K562 (cell line): Measurements from ENCODE around the gene GUCA1A. TPM values are rescaled to one million over a fixed set of nuclear protein-coding genes. Genes with fewer than 3 reads are reported as not detected.

Experiments
- ATAC-seq: fragments of 200-7000 bp; cut with Tn5 transposase; 3 replicates; pipeline ENCODE4 v1.9.1; 2020; ENCODE audit warnings: moderate library complexity
- BruUV-seq: library from RNA; stranded (reverse); fragments of 400-500 nt; replicated peaks from 2 replicates; lab custom pipeline; 2021; lab: Mats Ljungman, UMichigan
- CTCF ChIA-PET: fragments of 300-600 bp; formaldehyde crosslinking; extraction: SDS; loops from one replicate; lab custom pipeline; 2021; ENCODE audit warnings: low intra/inter-chr PET ratio; lab: Yijun Ruan, JAX
- POLR2A ChIA-PET: fragments of 300-600, 350-650 bp; sonication (Branson Sonifier 250); formaldehyde crosslinking; extraction: SDS; loops from one replicate; lab custom pipeline; 2021; ENCODE audit warnings: antibody characterized with exemption, inconsistent platforms; lab: Yijun Ruan, JAX
- DNase-seq, 4 experiments: peaks; one replicate each; pipeline versions ENCODE4 v3.0.0 to v3.0.0-alpha.2; 2011 to 2018; ENCODE audit warnings: low spot score in 3 of 4, mixed read lengths in 3 of 4; ENCODE audit errors: extremely low read depth in 1 of 4
- FAIRE-seq: peaks from 2 replicates; lab custom pipeline; 2011; peaks lifted over from hg19 to GRCh38; lab: Jason Lieb, UNC
- H2AFZ ChIP-seq: 2 replicates; pipeline ENCODE4 v1.6.0; 2011; ENCODE audit warnings: low read depth, low read length, control low read depth, inconsistent platforms
- H3K27ac ChIP-seq: fragments of 200-600 bp; 3 replicates; pipeline ENCODE4 v1.8.0; 2011; ENCODE audit warnings: low read depth, mild to moderate bottlenecking, control low read depth, inconsistent platforms, low read length, moderate library complexity, mixed read lengths; ENCODE audit errors: extremely low read depth
- H3K27me3 ChIP-seq, 2 experiments: fragments of 300-600 bp in 1 of 2; 2 replicates in 1 of 2; 3 replicates in 1 of 2; pipeline versions ENCODE4 v1.6.0 to v1.8.0; 2011; ENCODE audit warnings: inconsistent platforms in 2 of 2, low read length in 2 of 2, mild to moderate bottlenecking in 1 of 2, mixed read lengths in 1 of 2, moderate library complexity in 1 of 2; ENCODE audit not compliant: control insufficient read depth in 2 of 2, insufficient read depth in 2 of 2
- H3K36me3 ChIP-seq: fragments of 300-600 bp; 3 replicates; pipeline ENCODE4 v1.8.0; 2011; ENCODE audit warnings: mild to moderate bottlenecking, low read length, inconsistent platforms; ENCODE audit not compliant: control insufficient read depth, insufficient read depth
- H3K4me1 ChIP-seq, 2 experiments: fragments of 200-600 bp in 1 of 2; replicated peaks in 1 of 2; 2 replicates in 1 of 2; 3 replicates in 1 of 2; pipeline versions ENCODE4 v1.5.1 to v1.8.0; 2011; ENCODE audit warnings: inconsistent platforms in 2 of 2, low read length in 2 of 2, mild to moderate bottlenecking in 1 of 2, mixed read lengths in 1 of 2, moderate library complexity in 1 of 2; ENCODE audit not compliant: control insufficient read depth in 2 of 2, insufficient read depth in 2 of 2
- H3K4me2 ChIP-seq: 2 replicates; pipeline ENCODE4 v1.6.1; 2011; ENCODE audit warnings: low read length, control low read depth, inconsistent platforms, mixed read lengths; ENCODE audit not compliant: insufficient read depth
- H3K4me3 ChIP-seq: fragments of 200-600 bp; sonication (generic), shearing (Covaris generic); 2 replicates; pipeline ENCODE4 v1.5.1; 2016; ENCODE audit warnings: control low read depth, inconsistent platforms
- H3K79me2 ChIP-seq: fragments of 200-600 bp; 3 replicates; pipeline ENCODE4 v1.8.0; 2011; ENCODE audit warnings: low read length, inconsistent platforms; ENCODE audit not compliant: control insufficient read depth, insufficient read depth
- H3K9ac ChIP-seq, 2 experiments: 2 replicates each; pipeline versions ENCODE4 v1.6.0 to v1.6.1; 2011; ENCODE audit warnings: low read depth in 2 of 2, low read length in 2 of 2, control low read depth in 1 of 2, inconsistent platforms in 1 of 2, mild to moderate bottlenecking in 1 of 2, mixed read lengths in 1 of 2; ENCODE audit not compliant: insufficient read depth in 1 of 2
- H3K9me1 ChIP-seq: one replicate; pipeline ENCODE4 v1.6.0; 2011; ENCODE audit warnings: inconsistent platforms, mild to moderate bottlenecking, low read length, moderate library complexity; ENCODE audit not compliant: control insufficient read depth, insufficient read depth
- H3K9me3 ChIP-seq: replicated peaks from 2 replicates; pipeline ENCODE4 v1.5.1; 2011; ENCODE audit warnings: low read depth, low read length, inconsistent platforms; ENCODE audit not compliant: control insufficient read depth, insufficient read depth
- H4K20me1 ChIP-seq: replicated peaks from 2 replicates; pipeline ENCODE4 v1.6.1; 2011; ENCODE audit warnings: low read length, inconsistent platforms, mixed read lengths; ENCODE audit not compliant: control insufficient read depth, insufficient read depth
- CAMTA2 ChIP-seq: fragments of 250-450 bp; sonication (Bioruptor Pico); conservative IDR thresholded peaks from 2 replicates; pipeline ENCODE4 v1.5.1; 2022
- GATA2 ChIP-seq: sonication (generic); formaldehyde crosslinking; IDR thresholded peaks from 2 replicates; pipeline ENCODE4 v1.4.0; 2020; ENCODE audit warnings: mild to moderate bottlenecking, missing genetic modification reagents
- KDM5B ChIP-seq: fragments of 200-600 bp; sonication (generic); IDR thresholded peaks from 2 replicates; pipeline ENCODE4 v1.6.1; 2012; ENCODE audit warnings: low read depth, mild to moderate bottlenecking, moderate library complexity, low read length, control low read depth, inconsistent platforms; ENCODE audit not compliant: insufficient replicate concordance
- LEF1 ChIP-seq: fragments of 450-650 bp; IDR thresholded peaks from 2 replicates; pipeline ENCODE4 v1.6.1; 2016; ENCODE audit warnings: mild to moderate bottlenecking
- MCM2 ChIP-seq: fragments of 450-650 bp; IDR thresholded peaks from 2 replicates; pipeline ENCODE4 v1.6.1; 2017; ENCODE audit warnings: low read depth, mild to moderate bottlenecking
- NFE2L1 ChIP-seq: fragments of 450-650 bp; IDR thresholded peaks from 2 replicates; pipeline ENCODE4 v1.6.1; 2016; ENCODE audit warnings: missing genetic modification characterization, low read depth, mild to moderate bottlenecking, missing compliant biosample characterization, moderate library complexity, borderline replicate concordance
- PHTF2 ChIP-seq: fragments of 250-450 bp; sonication (Bioruptor Pico); IDR thresholded peaks from 2 replicates; pipeline ENCODE4 v1.5.0; 2021; ENCODE audit warnings: mild to moderate bottlenecking
- POLR2A ChIP-seq: fragments of 450-650 bp; conservative IDR thresholded peaks from 2 replicates; pipeline ENCODE4 v1.6.1; 2016
- RAD51 ChIP-seq: fragments of 450-650 bp; IDR thresholded peaks from 2 replicates; pipeline ENCODE4 v1.7.1; 2016; ENCODE audit warnings: low read depth, mild to moderate bottlenecking, borderline replicate concordance
- RBM15 ChIP-seq: fragments of 200-400 bp; formaldehyde crosslinking; IDR thresholded peaks from 2 replicates; pipeline ENCODE4 v1.6.1; 2018; ENCODE audit warnings: mild to moderate bottlenecking, low read length, moderate library complexity; ENCODE audit not compliant: insufficient read depth
- SAP30 ChIP-seq: fragments of 200-600 bp; sonication (generic); IDR thresholded peaks from 2 replicates; pipeline ENCODE4 v1.6.1; 2012; ENCODE audit warnings: borderline replicate concordance, low read depth, mild to moderate bottlenecking, moderate library complexity, low read length, control low read depth, inconsistent platforms; ENCODE audit not compliant: insufficient read depth, poor library complexity, severe bottlenecking
- SRSF1 ChIP-seq: fragments of 200-400 bp; formaldehyde crosslinking; IDR thresholded peaks from 2 replicates; pipeline ENCODE4 v1.6.1; 2017; ENCODE audit warnings: mild to moderate bottlenecking, low read depth, low read length, moderate library complexity
- TFAP4 ChIP-seq: sonication (generic); formaldehyde crosslinking; IDR thresholded peaks from 2 replicates; pipeline ENCODE4 v1.8.0; 2022; ENCODE audit warnings: missing genetic modification reagents, mild to moderate bottlenecking, moderate library complexity, borderline replicate concordance
- ZBTB7A ChIP-seq: IDR thresholded peaks from 2 replicates; pipeline ENCODE4 v1.6.1; 2011; ENCODE audit warnings: low read depth, mild to moderate bottlenecking, low read length, moderate library complexity, borderline replicate concordance; ENCODE audit not compliant: control insufficient read depth
- ZNF3 ChIP-seq: fragments of 250-450 bp; sonication (Bioruptor Pico); IDR thresholded peaks from 2 replicates; pipeline ENCODE4 v1.5.0; 2021; ENCODE audit warnings: mild to moderate bottlenecking, moderate library complexity
- ZNF347 ChIP-seq: fragments of 450-650 bp; formaldehyde crosslinking; IDR thresholded peaks from 2 replicates; pipeline ENCODE4 v1.4.0; 2020; ENCODE audit warnings: low read depth, mild to moderate bottlenecking, moderate library complexity
- WGBS: fragments of 100-300 bp; shearing (Covaris generic); methylation state at CpG from one replicate; pipeline ENCODE4 v1.1.6; 2016; ENCODE audit warnings: low coverage, mixed read lengths; ENCODE audit not compliant: insufficient coverage; ENCODE audit errors: missing lambda C conversion rate; 5-methylcytosine and 5-hydroxymethylcytosine counted together
- in situ Hi-C: fragments of 300-500 bp; cut with MboI; formaldehyde crosslinking; loops from 4 replicates; pipeline ENCODE4 v1.15.0; 2018; ENCODE audit warnings: inconsistent platforms, mixed read lengths
- intact Hi-C: fragments of 100-400 bp; cut with micrococcal nuclease; formaldehyde crosslinking; loops from 2 replicates; pipeline ENCODE4 v1.14.2; 2022
- polyA plus RNA-seq, 8 experiments: library from polyadenylated mRNA; depleted of rRNA in 4 of 8; stranded (reverse) in 5 of 8; unstranded in 3 of 8; fragments of >200 nt; fragmentation: Nextera tagmentation in 2 of 8; fragmentation: Illumina TruSeq in 1 of 8; extraction: Ambion mirVana in 2 of 8; extraction: Trizol in 1 of 8; gene quantifications; 2 replicates each; pipeline versions ENCODE4 v1.2.1 to v1.2.3, GENCODE V29; 2011 to 2014; ENCODE audit warnings: inconsistent platforms in 1 of 8, missing spikeins in 1 of 8
- total RNA-seq, 7 experiments: library from RNA; depleted of rRNA in 6 of 7; stranded (reverse); fragments of >200 nt in 6 of 7; fragmentation: Illumina TruSeq in 2 of 7; extraction: Trizol in 2 of 7; gene quantifications; 2 replicates each; pipeline versions ENCODE4 v1.2.1 to v1.2.3, GENCODE V29; 2011 to 2021; ENCODE audit warnings: low replicate concordance in 1 of 7

The GUCA1A gene
- total and polyA plus RNA-seq, 9 of the 15 experiments (the other 6 are each of a cell fraction or from before 2014, with no cell fraction given), result not detected

DNA sequence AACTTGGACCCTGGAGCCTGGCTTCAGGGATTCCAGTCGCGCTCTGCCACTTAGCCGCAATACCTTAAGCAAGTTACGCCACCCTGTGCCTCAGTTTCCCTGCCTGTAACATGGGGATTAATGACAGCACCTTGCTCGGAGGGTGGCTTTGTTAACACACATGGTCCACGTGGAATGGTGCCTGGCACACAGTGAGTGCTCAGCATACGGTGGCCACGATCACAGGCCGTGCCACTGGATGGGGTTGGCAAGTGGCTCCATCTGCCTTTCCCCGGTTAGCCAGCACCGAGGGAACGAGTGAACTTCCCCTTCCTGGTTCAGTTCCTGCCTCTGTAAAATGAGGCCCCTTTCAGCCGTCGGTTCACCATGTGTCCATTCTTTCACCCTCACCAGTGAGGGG is 47.9 kb upstream of the GUCA1A start:
- no peaks in the 10 kb centered on the region for H3K9me3 ChIP-seq
- DNase-seq, result no peak
- ChIA-PET CTCF (no interaction called here), POLR2A (interaction anchor here (1.5 to 4.2 kb wide), 2 partner anchors 12 to 20 kb away, joined by 3 to 21 read pairs; no protein-coding TSS in a partner anchor)
- no peak overlapping the region for H3K4me2 ChIP-seq
- intact Hi-C loops (no loop called here), in situ Hi-C loops (no loop called here)
- no peaks in the 10 kb centered on the region for H3K79me2 ChIP-seq
- peak overlapping the region in 1 of 2 experiments; percentile 74; a peak in 1 of 4 replicates for H3K9ac ChIP-seq
- no TSS peak for BruUV-seq
- no peaks in the 10 kb centered on the region for H3K9me1 ChIP-seq
- ATAC-seq, result no peak
- H3K4me1 ChIP-seq, result peaks cover 12 to 24% of the 10 kb centered on the region in 2 experiments; a peak in 4 of 5 replicates
- peak overlapping the region; percentile 25; the same call in 1 of the 2 replicates for H2AFZ ChIP-seq
- H3K27ac ChIP-seq, result no peak overlapping the region
- 64% methylated on average over 14 of the region's 14 CpGs for WGBS
- peaks cover 0 to 5% of the 10 kb centered on the region in 2 experiments; a peak in 1 of 5 replicates for H3K27me3 ChIP-seq
- H3K4me3 ChIP-seq, result no peak overlapping the region
- no peaks in the 10 kb centered on the region for H3K36me3 ChIP-seq
- no peaks in the 10 kb centered on the region; the same call in 1 of the 2 replicates for H4K20me1 ChIP-seq
- no peak for FAIRE-seq
- peak; percentile 12 for TF ChIP-seq KDM5B
- TF ChIP-seq PHTF2 (CRISPR knock-in tag), result no peak
- TF ChIP-seq MCM2, result no peak
- TF ChIP-seq RAD51, result no peak

- in situ Hi-C loops (no loop called here), intact Hi-C loops (no loop called here)
- peak in 1 of 4 experiments; percentile 31 for DNase-seq
- no TSS peak for BruUV-seq
- no peaks in the 10 kb centered on the region for H3K36me3 ChIP-seq
- ChIA-PET POLR2A (interaction anchor here (1.5 kb wide), 1 partner anchor 12 kb away, joined by 3 read pairs; no protein-coding TSS in a partner anchor), CTCF (no interaction called here)
- H3K4me3 ChIP-seq, result no peak overlapping the region
- no peaks in the 10 kb centered on the region for H3K9me1 ChIP-seq
- H3K4me2 ChIP-seq, result no peak overlapping the region
- ATAC-seq, result no peak
- H4K20me1 ChIP-seq, result no peaks in the 10 kb centered on the region; the same call in 1 of the 2 replicates
- H3K79me2 ChIP-seq, result no peaks in the 10 kb centered on the region
- H3K9ac ChIP-seq, result peak overlapping the region in 1 of 2 experiments; percentile 74; a peak in 2 of 4 replicates
- H3K27ac ChIP-seq, result no peak overlapping the region
- peak overlapping the region; percentile 25; the same call in 1 of the 2 replicates for H2AFZ ChIP-seq
- peaks cover 0 to 6% of the 10 kb centered on the region in 2 experiments; a peak in 1 of 5 replicates for H3K27me3 ChIP-seq
- H3K9me3 ChIP-seq, result no peaks in the 10 kb centered on the region
- peaks cover 12 to 24% of the 10 kb centered on the region in 2 experiments; a peak in 4 of 5 replicates for H3K4me1 ChIP-seq
- FAIRE-seq, result no peak
- WGBS, result 20% methylated on average over 3 of the region's 3 CpGs
- TF ChIP-seq CAMTA2 (CRISPR knock-in tag) (no peak), TFAP4 (CRISPR knock-in tag) (0 out of 2 replicates have a peak, but pooled peaks have one; percentile 24), SRSF1 (no peak), ZNF347 (no peak), KDM5B (no peak), SAP30 (no peak), ZNF3 (CRISPR knock-in tag) (no peak), RBM15 (no peak), POLR2A (no peak), NFE2L1 (tag) (no peak), ZBTB7A (peak; percentile 48; the same call in 1 of the 2 replicates), LEF1 (no peak), GATA2 (no peak)
These were observed 47.5 kb upstream of the GUCA1A start for GRCh38 chr6:42125663-42126062.
